Astrocyte (in vitro differentiated cells and primary cell): ENCODE data around the gene CDCP1.

Source experiments
- CTCF ChIP-seq: IDR thresholded peaks from 2 replicates; pipeline ENCODE4 v1.5.1; 2011; ENCODE audit warnings: low read depth, mild to moderate bottlenecking, inconsistent platforms, low read length, moderate library complexity; ENCODE audit not compliant: insufficient read depth
- EZH2 ChIP-seq: IDR thresholded peaks from 2 replicates; pipeline ENCODE4 v1.6.1; 2012; ENCODE audit warnings: mild to moderate bottlenecking, low read length, inconsistent platforms; ENCODE audit not compliant: insufficient read depth

GRCh38 chr3:45071075-45071474 is 75.1 kb downstream of the CDCP1 start:
- TF ChIP-seq CTCF (no peak), EZH2 (no peak)
